C1 segment of cervical spinal cord (tissue), 14 donors: ENCODE data around the gene TAS2R50.
A peak's percentile ranks its signal among the peaks of the same experiment; 100 is the strongest.

Experiments used
- DNase-seq, 14 donors: peaks; one replicate each; lab custom pipeline; 2025; lab: John Stamatoyannopoulos, UW

Gene TAS2R50

DNA sequence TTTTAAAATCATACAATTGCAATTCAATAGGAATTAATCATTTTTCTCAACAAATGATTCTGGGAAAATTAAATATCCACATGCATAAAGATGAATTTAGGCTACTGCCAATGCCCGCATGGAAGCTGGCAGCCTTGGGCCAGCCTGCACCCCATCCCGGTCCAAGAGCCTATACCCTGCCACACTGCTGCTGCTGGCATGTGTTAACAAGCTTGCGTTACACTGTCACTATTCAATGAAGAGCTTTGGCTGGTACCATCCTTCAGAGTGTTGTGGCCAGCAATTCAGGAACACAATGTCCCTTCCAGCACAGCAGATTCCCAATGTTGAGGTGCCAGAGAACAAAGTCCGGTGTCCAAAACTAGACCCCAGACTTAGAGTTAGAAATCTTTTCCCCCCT is 34.1 kb downstream of the TAS2R50 start:
- peak in 3 of 14 donors; percentile 2 to 16 (median 15) for DNase-seq

DNA sequence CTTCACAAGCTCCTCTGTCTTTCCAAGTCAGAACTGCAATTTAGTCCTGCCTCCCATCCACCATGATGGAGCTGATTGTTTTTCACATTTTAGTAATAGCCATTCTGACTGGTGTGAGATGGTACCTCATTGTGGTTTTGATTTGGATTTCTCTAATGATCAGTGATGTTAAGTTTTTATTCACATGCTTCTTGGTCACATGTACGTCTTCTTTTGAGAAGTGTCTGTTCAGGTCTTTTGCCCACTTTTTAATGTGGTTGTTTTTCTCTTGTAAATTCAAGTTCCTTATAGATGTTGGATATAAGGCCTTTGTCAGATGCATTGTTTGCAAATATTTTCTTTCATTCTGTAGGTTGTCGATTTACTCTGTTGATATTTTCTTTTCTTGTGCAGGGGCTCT is 43.5 kb downstream of the TAS2R50 start:
- no peak for DNase-seq

DNA sequence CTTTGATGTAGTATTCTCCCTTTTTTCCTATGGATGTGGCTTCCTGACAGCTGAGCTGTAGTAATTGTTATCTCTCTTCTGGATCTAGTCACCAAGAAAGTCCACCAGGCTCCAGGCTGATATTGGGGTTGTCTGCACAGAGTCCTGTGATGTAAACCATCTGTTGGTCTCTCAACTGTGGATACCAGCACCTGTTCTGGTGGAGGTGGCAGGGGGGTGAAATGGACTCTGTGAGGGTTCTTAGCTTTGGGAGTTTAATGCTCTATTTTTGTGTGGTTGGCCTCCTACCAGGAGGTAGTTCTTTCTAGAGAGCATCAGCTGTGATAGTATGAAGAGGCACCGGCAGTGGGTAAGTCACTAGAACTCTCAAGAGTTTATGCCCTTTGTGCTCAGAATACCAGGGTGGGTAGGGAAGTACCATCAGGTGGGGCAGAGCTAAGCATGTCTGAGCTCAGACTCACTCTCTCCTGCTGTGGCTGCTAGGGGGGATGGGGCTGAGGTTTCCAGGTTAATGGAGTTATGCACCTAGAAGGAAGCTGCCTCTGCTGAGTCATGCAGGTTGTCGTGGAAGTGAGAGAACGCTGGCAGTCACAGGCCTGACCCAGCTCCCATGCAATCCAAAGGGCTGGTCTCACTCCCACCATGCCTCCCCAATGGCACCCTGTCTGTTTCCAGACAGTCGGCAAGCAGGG is 44.6 kb downstream of the TAS2R50 start:
- no peak for DNase-seq

DNA sequence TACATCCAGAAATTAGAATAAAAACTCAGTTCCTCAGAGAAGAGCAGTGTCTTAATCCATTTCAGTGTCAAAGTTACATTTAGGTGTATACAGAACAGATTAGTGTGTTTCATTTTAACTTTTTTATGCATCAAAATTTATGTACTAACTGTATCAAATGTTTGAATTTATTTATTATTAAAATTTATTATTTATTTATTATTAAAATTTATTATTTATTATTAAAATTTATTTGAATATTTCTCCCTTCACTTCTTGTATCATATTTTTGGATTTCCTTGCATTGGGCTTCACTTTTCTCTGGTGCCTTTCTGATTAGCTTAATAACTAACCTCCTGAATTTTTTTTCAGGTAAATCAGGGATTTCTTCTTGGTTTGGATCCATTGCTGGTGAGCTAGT is 45.3 kb downstream of the TAS2R50 start:
- no peak for DNase-seq

DNA sequence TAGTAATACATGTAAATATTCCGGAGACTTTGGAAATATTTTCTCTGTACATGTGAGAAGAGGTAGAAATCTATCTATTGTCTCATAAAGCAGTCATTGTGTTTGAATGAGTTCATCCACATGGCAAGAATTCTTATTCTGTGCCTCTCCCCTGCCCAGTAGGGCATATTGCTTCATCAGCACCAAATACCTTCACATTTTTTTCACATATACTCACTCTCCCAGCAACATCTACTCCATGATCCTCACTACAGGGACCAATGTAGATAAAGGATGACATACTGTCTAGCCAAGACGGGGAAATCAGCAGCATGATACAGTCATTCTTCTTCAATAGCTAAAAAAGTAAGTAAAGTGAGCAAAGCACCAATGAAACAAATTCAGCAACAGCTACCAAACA is 46.3 kb downstream of the TAS2R50 start:
- DNase-seq = no peak

DNA sequence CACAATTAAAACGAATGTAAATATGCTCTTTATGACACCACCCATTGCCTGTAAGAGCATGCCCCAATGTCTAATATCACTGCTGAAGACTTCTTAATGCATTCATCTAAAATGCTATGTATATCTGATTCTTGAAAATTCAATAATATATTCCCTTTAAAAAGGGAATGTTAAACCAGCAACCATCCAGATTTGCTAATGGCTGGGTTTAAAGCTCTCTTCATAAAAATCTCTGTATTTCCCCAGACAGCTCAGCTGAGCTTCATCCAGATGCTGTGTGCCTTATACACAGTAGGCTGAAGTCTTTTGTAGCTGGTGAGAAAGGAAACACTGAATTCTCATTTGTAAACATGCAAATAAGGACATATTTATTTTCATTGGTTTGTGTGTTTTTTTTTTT is 47.5 kb downstream of the TAS2R50 start, which contains the start of gene TAS2R14:
TSS of gene TAS2R14 (minus strand) at position 101 of the 400 bp plus-strand sequence. CDS start at position 45, 56 bp downstream.
- DNase-seq = no peak

DNA sequence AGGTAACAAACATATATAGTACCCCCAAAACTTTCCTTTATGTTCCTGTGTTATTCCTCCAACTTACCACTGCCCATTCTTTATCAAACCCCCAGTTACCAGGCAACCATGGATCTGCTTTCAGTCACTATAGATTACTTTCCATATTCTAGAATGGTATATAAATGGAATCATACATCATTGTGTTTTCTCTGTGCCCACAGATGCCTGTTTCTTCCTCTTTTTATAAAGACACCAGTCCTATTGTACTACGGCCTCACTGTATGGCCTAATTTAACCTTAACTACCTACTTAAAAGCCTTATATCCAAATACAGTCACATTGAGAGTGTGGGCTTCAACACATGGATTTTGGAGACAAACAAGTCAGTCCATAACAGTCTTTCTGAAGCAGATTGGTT is 50.2 kb downstream of the TAS2R50 start:
- DNase-seq = no peak
